ENCODE results near the gene CX3CR1.

DNA sequence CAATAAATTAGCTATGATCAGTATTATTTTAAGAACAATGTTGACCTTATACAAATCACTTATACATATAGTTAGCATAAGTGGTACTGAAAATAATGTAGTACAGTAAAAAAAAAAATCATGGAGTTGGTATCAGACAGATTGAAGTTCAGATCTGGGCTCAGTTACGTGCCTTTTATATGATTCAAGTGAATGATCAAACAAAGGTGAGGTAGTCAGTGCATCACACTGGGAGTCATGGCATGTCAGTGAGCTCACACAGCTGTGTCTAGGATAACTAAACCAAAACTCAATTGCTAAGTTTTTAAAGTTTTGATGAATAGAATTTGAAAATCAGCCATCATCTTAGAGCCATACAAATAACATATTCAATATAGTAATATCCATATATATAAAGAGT is 38.5 kb upstream of the CX3CR1 start:
- TF ChIP-seq, protein P1, sequence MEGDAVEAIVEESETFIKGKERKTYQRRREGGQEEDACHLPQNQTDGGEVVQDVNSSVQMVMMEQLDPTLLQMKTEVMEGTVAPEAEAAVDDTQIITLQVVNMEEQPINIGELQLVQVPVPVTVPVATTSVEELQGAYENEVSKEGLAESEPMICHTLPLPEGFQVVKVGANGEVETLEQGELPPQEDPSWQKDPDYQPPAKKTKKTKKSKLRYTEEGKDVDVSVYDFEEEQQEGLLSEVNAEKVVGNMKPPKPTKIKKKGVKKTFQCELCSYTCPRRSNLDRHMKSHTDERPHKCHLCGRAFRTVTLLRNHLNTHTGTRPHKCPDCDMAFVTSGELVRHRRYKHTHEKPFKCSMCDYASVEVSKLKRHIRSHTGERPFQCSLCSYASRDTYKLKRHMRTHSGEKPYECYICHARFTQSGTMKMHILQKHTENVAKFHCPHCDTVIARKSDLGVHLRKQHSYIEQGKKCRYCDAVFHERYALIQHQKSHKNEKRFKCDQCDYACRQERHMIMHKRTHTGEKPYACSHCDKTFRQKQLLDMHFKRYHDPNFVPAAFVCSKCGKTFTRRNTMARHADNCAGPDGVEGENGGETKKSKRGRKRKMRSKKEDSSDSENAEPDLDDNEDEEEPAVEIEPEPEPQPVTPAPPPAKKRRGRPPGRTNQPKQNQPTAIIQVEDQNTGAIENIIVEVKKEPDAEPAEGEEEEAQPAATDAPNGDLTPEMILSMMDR (IDR thresholded peaks at IDR 0.05; ENCODE audit: low read length) = no peak
- TF ChIP-seq EZH2 (IDR thresholded peaks at IDR 0.05; ENCODE audit: borderline replicate concordance, low read length) = no peak
